ENCODE measurements around the gene LYZ. TPM values are rescaled to one million over a fixed set of nuclear protein-coding genes. Genes with fewer than 3 reads are reported as not detected.

Gene LYZ
- total RNA-seq, 1 donor: 8.3 TPM

- H3K4me2 ChIP-seq (ENCODE audit: insufficient read depth, low read length): no peak overlapping the region
These were observed 44.2 kb downstream of the LYZ start for GRCh38 chr12:69392179-69392928.

GRCh38 chr12:69396041-69396440 lies 47.9 kb downstream of the LYZ start:
- H3K36me3 ChIP-seq (ENCODE audit: insufficient read depth, low read length): no peaks in the 10 kb centered on the region
- peaks cover 4% of the 10 kb centered on the region for H3K9me3 ChIP-seq (ENCODE audit: low read depth, low read length)
- H3K79me2 ChIP-seq (ENCODE audit: insufficient read depth, low read length): no peaks in the 10 kb centered on the region
- TF ChIP-seq CTCF (IDR thresholded peaks at IDR 0.05; ENCODE audit: extremely low read depth, low read depth, low read length): no peak
- peak; percentile 19 for DNase-seq (ENCODE audit: insufficient read length, low spot score, missing footprints)
- no peaks in the 10 kb centered on the region for H3K27me3 ChIP-seq (ENCODE audit: insufficient read depth, low read length)
- H3K4me3 ChIP-seq (ENCODE audit: insufficient read depth, low read length): no peak overlapping the region
- peaks cover 21% of the 10 kb centered on the region for H3K4me1 ChIP-seq (ENCODE audit: insufficient read depth, low read length)
- H3K27ac ChIP-seq (ENCODE audit: low read depth, low read length): peak overlapping the region; percentile 49
- peak overlapping the region; percentile 13 for H2AFZ ChIP-seq (ENCODE audit: low read length)
- no peaks in the 10 kb centered on the region for H4K20me1 ChIP-seq (ENCODE audit: insufficient read depth, low read length)
- H3K4me2 ChIP-seq (ENCODE audit: insufficient read depth, low read length): no peak overlapping the region

More at GRCh38 chr12:69392179-69392928, 44.2 kb downstream of the LYZ start:
- Histone ChIP-seq H2AFZ (ENCODE audit: low read length) (no peak overlapping the region), H4K20me1 (ENCODE audit: insufficient read depth, low read length) (no peaks in the 10 kb centered on the region), H3K36me3 (ENCODE audit: insufficient read depth, low read length) (no peaks in the 10 kb centered on the region), H3K4me1 (ENCODE audit: insufficient read depth, low read length) (peaks cover 20% of the 10 kb centered on the region), H3K27ac (ENCODE audit: low read depth, low read length) (no peak overlapping the region), H3K9me3 (ENCODE audit: low read depth, low read length) (peaks cover 4% of the 10 kb centered on the region), H3K27me3 (ENCODE audit: insufficient read depth, low read length) (no peaks in the 10 kb centered on the region), H3K79me2 (ENCODE audit: insufficient read depth, low read length) (no peaks in the 10 kb centered on the region), H3K4me3 (ENCODE audit: insufficient read depth, low read length) (no peak overlapping the region)
- TF ChIP-seq CTCF (IDR thresholded peaks at IDR 0.05; ENCODE audit: extremely low read depth, low read depth, low read length): no peak
- no peak for DNase-seq (ENCODE audit: insufficient read length, low spot score, missing footprints)

GRCh38 chr12:69396963-69397362 lies 48.8 kb downstream of the LYZ start:
- no peaks in the 10 kb centered on the region for H3K36me3 ChIP-seq (ENCODE audit: insufficient read depth, low read length)
- H2AFZ ChIP-seq (ENCODE audit: low read length): no peak overlapping the region
- no peaks in the 10 kb centered on the region for H4K20me1 ChIP-seq (ENCODE audit: insufficient read depth, low read length)
- TF ChIP-seq CTCF (IDR thresholded peaks at IDR 0.05; ENCODE audit: extremely low read depth, low read depth, low read length): no peak
- H3K4me3 ChIP-seq (ENCODE audit: insufficient read depth, low read length): no peak overlapping the region
- no peaks in the 10 kb centered on the region for H3K79me2 ChIP-seq (ENCODE audit: insufficient read depth, low read length)
- H3K27ac ChIP-seq (ENCODE audit: low read depth, low read length): peak overlapping the region; percentile 81
- no peak for DNase-seq (ENCODE audit: insufficient read length, low spot score, missing footprints)
- peaks cover 4% of the 10 kb centered on the region for H3K9me3 ChIP-seq (ENCODE audit: low read depth, low read length)
- no peaks in the 10 kb centered on the region for H3K27me3 ChIP-seq (ENCODE audit: insufficient read depth, low read length)
- no peak overlapping the region for H3K4me2 ChIP-seq (ENCODE audit: insufficient read depth, low read length)
- H3K4me1 ChIP-seq (ENCODE audit: insufficient read depth, low read length): peaks cover 27% of the 10 kb centered on the region

- H3K27ac ChIP-seq (ENCODE audit: low read depth, low read length): peak overlapping the region; percentile 81
These were observed 49.8 kb downstream of the LYZ start for GRCh38 chr12:69397978-69398377.

More at GRCh38 chr12:69397978-69398377, 49.8 kb downstream of the LYZ start:
- Histone ChIP-seq H4K20me1 (ENCODE audit: insufficient read depth, low read length) (no peaks in the 10 kb centered on the region), H3K79me2 (ENCODE audit: insufficient read depth, low read length) (no peaks in the 10 kb centered on the region), H3K4me2 (ENCODE audit: insufficient read depth, low read length) (peak overlapping the region; percentile 8), H3K36me3 (ENCODE audit: insufficient read depth, low read length) (no peaks in the 10 kb centered on the region), H3K9me3 (ENCODE audit: low read depth, low read length) (peaks cover 4% of the 10 kb centered on the region), H3K27me3 (ENCODE audit: insufficient read depth, low read length) (no peaks in the 10 kb centered on the region), H3K4me3 (ENCODE audit: insufficient read depth, low read length) (no peak overlapping the region), H3K4me1 (ENCODE audit: insufficient read depth, low read length) (peaks cover 26% of the 10 kb centered on the region), H2AFZ (ENCODE audit: low read length) (no peak overlapping the region)
- TF ChIP-seq CTCF (IDR thresholded peaks at IDR 0.05; ENCODE audit: extremely low read depth, low read depth, low read length): no peak
- DNase-seq (ENCODE audit: insufficient read length, low spot score, missing footprints): peak; percentile 1
